Measurements from ENCODE around the gene PARD3B.

DNA sequence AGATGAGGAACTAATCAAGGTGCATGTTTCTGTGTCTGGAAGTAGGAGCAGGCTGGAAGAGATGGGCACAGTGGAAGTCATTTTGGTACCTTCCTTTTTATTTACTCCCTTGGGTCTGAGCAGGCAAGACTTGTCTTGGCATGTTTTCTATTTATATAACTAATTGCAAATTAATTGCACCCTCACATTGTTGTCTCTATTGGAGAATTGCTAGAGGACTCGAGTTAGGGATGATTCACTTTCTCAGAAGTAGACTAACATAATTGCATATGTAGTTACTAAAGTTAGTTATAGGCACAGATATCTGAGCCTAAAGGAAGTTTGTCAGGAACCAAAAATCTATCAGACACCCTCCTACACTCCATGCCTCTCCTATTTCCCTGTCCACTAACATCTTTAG, 1044.2 kb downstream of the PARD3B start:
- TF ChIP-seq POLR2A (IDR thresholded peaks at IDR 0.05; ENCODE audit: low read length) = no peak
- no peak for TF ChIP-seq GATA1 (IDR thresholded peaks at IDR 0.05; ENCODE audit: low read depth, low read length)

All from erythroblast (primary cell).